IPS-20b (cell line): ENCODE measurements around the gene ATP9B.
"Not testable (repeated sequence)": the region's sequence is repeated elsewhere in the genome, so short reads cannot be mapped to it uniquely, and the experiment has no call there.

Experiments used
- H3K27ac ChIP-seq: one replicate; pipeline ENCODE4 v1.5.1; 2013; ENCODE audit warnings: low read length
- H3K27me3 ChIP-seq: 2 replicates; pipeline ENCODE4 v1.6.1; 2013; ENCODE audit warnings: mild to moderate bottlenecking, low read length, inconsistent platforms; ENCODE audit not compliant: insufficient read depth
- H3K36me3 ChIP-seq: 2 replicates; pipeline ENCODE4 v1.6.1; 2013; ENCODE audit warnings: low read depth, mild to moderate bottlenecking, inconsistent platforms, low read length, moderate library complexity; ENCODE audit not compliant: insufficient read depth
- H3K4me1 ChIP-seq: 2 replicates; pipeline ENCODE4 v1.6.1; 2013; ENCODE audit warnings: mild to moderate bottlenecking, control low read depth, inconsistent platforms, low read length, moderate library complexity; ENCODE audit not compliant: insufficient read depth
- H3K4me3 ChIP-seq: 2 replicates; pipeline ENCODE4 v1.5.1; 2013; ENCODE audit warnings: mild to moderate bottlenecking, low read length, inconsistent platforms
- H3K9ac ChIP-seq: 2 replicates; pipeline ENCODE4 v1.6.1; 2013; ENCODE audit warnings: low read depth, mild to moderate bottlenecking, inconsistent platforms, low read length, moderate library complexity
- H3K9me3 ChIP-seq: 2 replicates; pipeline ENCODE4 v1.6.1; 2013; ENCODE audit warnings: mild to moderate bottlenecking, low read depth, low read length, inconsistent platforms; ENCODE audit not compliant: insufficient read depth

The ATP9B gene

DNA sequence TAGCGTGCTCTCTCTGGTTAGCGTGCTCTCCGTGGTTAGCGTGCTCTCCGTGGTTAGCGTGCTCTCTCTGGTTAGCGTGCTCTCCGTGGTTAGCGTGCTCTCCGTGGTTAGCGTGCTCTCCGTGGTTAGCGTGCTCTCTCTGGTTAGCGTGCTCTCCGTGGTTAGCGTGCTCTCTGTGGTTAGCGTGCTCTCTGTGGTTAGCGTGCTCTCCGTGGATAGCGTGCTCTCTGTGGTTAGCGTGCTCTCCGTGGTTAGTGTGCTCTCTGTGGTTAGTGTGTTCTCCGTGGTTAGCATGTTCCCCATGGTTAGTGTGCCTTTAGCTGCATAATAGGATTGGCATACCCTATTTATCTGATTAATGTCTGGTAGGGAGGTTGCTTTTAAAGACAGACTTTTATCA, 258.7 kb downstream of the ATP9B start:
- H3K9me3 ChIP-seq, H3K9ac ChIP-seq, H3K27ac ChIP-seq, H3K4me3 ChIP-seq, H3K36me3 ChIP-seq, H3K27me3 ChIP-seq, H3K4me1 ChIP-seq: not testable (repeated sequence)

DNA sequence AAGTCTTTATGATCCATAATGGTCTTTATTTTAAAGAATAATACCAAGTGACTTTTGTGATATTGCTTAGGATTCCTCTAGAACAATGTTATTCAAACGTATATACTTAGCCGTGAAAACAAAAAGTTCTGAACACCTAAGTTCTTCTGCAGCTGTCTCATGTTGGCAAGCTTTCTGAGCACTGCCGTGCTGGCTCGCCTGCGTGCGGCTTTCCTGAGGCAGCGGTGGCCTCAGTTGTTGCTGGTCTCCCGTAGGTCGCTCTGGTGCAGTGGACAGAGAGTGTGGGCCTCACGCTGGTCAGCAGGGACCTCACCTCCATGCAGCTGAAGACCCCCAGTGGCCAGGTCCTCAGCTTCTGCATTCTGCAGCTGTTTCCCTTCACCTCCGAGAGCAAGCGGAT, 259.7 kb downstream of the ATP9B start:
- Histone ChIP-seq H3K4me3 (no peak overlapping the region), H3K36me3 (peaks cover 7% of the 10 kb centered on the region), H3K4me1 (peaks cover 5% of the 10 kb centered on the region; the same call in 1 of the 2 replicates), H3K27ac (no peak overlapping the region), H3K9ac (no peak overlapping the region), H3K27me3 (no peaks in the 10 kb centered on the region), H3K9me3 (no peaks in the 10 kb centered on the region)

DNA sequence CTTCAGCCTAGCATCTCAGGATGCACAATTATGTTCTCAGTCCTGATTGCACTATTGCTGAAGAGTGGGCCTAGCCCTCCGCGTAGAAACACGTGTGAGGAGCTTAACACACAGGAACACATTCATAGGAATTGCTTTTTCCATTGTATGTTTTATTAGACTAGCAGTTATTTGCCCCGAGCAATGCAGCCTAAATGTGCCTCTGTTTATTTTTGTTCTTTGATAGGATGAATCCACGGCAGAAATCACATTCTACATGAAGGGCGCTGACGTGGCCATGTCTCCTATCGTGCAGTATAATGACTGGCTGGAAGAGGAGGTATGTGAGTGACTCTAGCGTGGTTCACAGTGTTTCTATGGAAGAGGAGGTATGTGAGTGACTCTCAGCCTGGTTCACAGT, 260.6 kb downstream of the ATP9B start:
- peaks cover 7% of the 10 kb centered on the region for H3K36me3 ChIP-seq
- H3K27ac ChIP-seq = no peak overlapping the region
- no peaks in the 10 kb centered on the region for H3K9me3 ChIP-seq
- H3K9ac ChIP-seq = no peak overlapping the region
- no peaks in the 10 kb centered on the region for H3K27me3 ChIP-seq
- H3K4me3 ChIP-seq = no peak overlapping the region
- peaks cover 5% of the 10 kb centered on the region; the same call in 1 of the 2 replicates for H3K4me1 ChIP-seq

DNA sequence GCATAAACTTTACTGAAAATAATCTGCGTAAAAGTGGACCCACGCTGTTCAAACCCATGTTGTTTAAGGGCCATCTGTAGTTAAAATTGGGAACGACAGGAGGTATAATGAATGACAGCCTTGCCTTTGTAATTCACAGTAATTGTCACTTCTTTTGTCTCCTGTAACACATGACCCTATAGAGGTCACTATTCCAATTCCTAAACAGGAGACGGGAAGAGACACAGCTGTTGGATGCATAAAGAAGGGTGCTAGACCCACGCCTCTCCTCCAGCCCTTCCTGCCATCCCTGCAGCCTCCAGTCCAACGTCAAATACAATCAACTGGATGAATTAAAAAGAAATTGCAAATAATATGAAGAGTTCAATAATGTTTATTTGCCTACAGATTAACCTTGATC, 263.5 kb downstream of the ATP9B start:
- Histone ChIP-seq H3K9me3 (no peaks in the 10 kb centered on the region), H3K27ac (no peak overlapping the region), H3K4me3 (no peak overlapping the region), H3K9ac (no peak overlapping the region), H3K4me1 (peaks cover 5% of the 10 kb centered on the region; the same call in 1 of the 2 replicates), H3K36me3 (peaks cover 7% of the 10 kb centered on the region), H3K27me3 (no peaks in the 10 kb centered on the region)

DNA sequence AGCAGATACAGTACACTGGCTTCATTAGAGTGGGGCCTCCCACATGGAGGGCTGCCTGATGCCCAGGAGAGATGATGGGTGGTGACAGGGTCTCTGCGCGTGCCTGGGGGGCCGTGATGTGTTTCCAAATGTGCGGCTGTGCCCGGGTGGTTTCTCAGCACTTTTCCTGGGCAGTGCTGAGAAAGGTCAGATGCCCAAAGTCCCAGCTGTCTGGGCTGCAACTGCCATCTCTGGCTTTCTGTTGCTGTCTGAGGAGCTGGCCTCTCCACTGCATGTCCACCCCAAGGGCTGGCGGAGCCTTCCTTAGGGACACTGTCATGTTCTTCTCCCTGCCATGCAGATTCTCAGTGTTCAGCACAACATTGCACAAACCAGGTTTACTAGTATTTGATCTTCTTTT, 263.9 kb downstream of the ATP9B start:
- Histone ChIP-seq H3K4me1 (peaks cover 5% of the 10 kb centered on the region; the same call in 1 of the 2 replicates), H3K27ac (no peak overlapping the region), H3K36me3 (peaks cover 7% of the 10 kb centered on the region), H3K9me3 (no peaks in the 10 kb centered on the region), H3K4me3 (no peak overlapping the region), H3K27me3 (no peaks in the 10 kb centered on the region), H3K9ac (no peak overlapping the region)

DNA sequence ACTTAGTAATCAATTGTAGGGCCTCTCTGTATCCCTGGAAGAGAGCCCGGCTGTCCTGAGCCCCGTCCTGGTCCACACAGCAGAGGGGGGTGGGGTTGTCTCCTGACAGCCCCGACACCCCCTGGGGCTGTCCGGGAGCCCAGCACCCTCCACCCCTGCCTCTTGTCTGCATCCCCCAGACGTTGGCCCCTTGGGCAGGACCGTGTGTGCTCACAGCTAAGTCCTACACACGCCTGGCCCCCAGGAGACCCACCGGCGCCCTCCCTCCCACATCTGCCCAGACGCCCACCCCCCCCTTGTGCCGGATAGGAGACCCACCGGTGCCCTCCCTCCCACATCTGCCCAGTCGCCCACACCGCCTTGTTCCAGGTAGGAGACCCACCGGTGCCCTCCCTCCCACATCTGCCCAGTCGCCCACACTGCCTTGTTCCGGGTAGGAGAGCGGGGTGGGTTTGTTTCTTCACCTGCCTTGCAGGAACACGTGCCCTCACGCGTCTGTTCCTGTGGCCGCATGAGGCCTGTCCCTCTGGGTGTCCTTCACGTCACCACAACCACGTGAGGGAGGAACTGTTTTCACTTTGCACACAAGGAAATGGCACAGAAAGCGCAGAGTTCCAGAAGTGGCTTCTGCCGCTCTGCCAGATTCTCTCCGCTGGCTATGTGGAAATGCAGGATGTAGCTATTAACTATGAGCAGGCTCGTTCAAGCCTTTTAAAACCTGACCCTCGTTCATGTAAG, 265.5 kb downstream of the ATP9B start:
- H3K4me1 ChIP-seq = peaks cover 5% of the 10 kb centered on the region; the same call in 1 of the 2 replicates

DNA sequence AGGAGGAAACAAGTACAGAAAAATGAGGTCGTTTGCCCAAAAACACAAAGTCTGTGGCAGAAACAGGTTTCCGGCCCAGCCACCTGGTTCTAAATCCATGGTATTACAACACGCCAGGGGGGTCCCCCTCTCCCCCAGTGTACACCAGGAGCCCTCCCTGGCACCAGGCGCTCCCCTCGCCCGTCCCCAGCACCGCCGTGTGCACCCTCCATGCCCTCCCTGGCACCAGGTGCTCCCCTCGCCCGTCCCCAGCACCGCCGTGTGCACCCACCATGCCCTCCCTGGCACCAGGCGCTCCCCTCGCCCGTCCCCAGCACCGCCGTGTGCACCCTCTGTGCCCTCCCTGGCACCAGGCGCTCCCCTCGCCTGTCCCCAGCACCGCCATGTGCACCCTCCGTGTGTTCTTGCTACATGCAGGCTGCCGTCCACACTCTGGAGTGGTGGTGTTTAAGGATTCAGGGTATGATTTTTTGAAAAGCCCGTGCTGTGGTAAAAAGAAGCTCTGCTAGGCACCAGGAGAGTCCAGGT, 266.7 kb downstream of the ATP9B start:
- Histone ChIP-seq H3K9me3 (no peaks in the 10 kb centered on the region), H3K4me1 (peaks cover 5% of the 10 kb centered on the region; the same call in 1 of the 2 replicates), H3K36me3 (peaks cover 6% of the 10 kb centered on the region)

More for the DNA sequence above, 265.5 kb downstream of the ATP9B start:
- H3K36me3 ChIP-seq = peaks cover 12% of the 10 kb centered on the region
- no peaks in the 10 kb centered on the region for H3K27me3 ChIP-seq
- H3K4me3 ChIP-seq = no peak overlapping the region
- no peak overlapping the region for H3K9ac ChIP-seq
- no peaks in the 10 kb centered on the region for H3K9me3 ChIP-seq
- no peak overlapping the region for H3K27ac ChIP-seq

DNA sequence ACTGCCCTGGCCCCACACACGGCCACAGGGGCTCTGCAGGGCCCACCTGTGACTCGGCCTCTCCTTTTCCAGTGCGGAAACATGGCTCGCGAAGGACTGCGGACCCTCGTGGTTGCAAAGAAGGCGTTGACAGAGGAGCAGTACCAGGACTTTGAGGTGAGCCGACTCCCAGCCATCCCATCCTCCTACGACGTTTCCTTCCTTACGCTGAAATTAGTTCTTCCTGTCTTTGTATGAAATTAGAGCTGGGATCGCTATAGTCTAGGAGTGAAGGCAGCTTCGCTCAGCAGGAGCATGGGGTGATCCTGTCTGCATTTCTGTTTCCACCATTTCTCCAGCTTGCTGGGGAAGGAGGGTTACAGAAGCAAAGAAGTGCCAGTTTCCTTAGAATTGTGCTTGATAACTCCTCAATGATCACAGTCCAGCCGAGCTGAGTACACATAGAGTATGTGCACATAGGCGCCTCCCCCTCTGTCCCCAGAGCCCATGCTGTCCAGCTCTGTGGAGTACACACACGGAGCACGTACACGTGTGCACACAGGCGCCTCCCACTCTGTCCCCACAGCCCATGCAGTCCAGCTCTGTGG, 267.5 kb downstream of the ATP9B start:
- no peaks in the 10 kb centered on the region for H3K9me3 ChIP-seq
- no peak overlapping the region for H3K27ac ChIP-seq
- no peaks in the 10 kb centered on the region for H3K27me3 ChIP-seq
- peaks cover 6% of the 10 kb centered on the region for H3K36me3 ChIP-seq
- H3K4me1 ChIP-seq = peaks cover 5% of the 10 kb centered on the region; the same call in 1 of the 2 replicates
- H3K4me3 ChIP-seq = no peak overlapping the region
- no peak overlapping the region for H3K9ac ChIP-seq

More for the DNA sequence above, 266.7 kb downstream of the ATP9B start:
- Histone ChIP-seq H3K27ac (no peak overlapping the region), H3K27me3 (no peaks in the 10 kb centered on the region), H3K9ac (no peak overlapping the region), H3K4me3 (no peak overlapping the region)

DNA sequence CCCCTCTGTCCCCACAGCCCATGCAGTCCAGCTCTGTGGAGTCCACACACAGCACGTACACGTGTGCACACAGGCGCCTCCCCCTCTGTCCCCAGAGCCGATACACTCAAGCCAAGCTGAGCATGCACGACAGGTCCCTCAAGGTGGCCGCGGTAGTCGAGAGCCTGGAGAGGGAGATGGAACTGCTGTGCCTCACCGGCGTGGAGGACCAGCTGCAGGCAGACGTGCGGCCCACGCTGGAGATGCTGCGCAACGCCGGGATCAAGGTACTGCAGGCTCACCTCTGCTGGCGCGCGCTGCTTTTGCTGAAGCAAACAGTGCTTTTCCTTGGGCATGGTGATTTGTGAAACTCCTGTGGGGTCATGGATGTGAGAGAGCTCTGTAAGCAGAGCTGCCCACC, 268.0 kb downstream of the ATP9B start:
- no peaks in the 10 kb centered on the region for H3K27me3 ChIP-seq
- H3K9me3 ChIP-seq = no peaks in the 10 kb centered on the region
- no peak overlapping the region for H3K27ac ChIP-seq
- H3K4me3 ChIP-seq = no peak overlapping the region
- peaks cover 6% of the 10 kb centered on the region; the same call in 1 of the 2 replicates for H3K36me3 ChIP-seq
- H3K4me1 ChIP-seq = peaks cover 5% of the 10 kb centered on the region; the same call in 1 of the 2 replicates
- no peak overlapping the region for H3K9ac ChIP-seq

DNA sequence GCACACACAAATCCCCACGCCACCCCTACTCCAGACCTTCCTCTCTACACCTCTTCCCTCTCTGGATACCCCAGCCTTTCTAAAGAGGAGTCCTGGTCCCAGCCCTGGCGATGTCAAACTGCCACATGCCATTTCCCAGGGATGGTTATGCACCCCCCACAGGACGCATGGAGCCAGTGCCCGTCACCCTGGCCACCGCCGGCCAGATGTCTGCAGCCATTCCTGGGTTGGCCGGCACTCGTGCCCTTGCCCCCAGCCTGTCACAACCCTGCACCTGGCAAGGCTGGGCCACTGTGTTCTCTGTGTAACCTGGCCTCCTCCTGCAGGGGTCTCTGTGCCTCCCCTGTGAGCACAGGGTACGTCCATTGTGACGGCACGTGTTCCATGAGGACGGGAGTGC, 268.4 kb downstream of the ATP9B start:
- Histone ChIP-seq H3K36me3 (peaks cover 6% of the 10 kb centered on the region; the same call in 1 of the 2 replicates), H3K4me3 (no peak overlapping the region), H3K4me1 (peaks cover 2% of the 10 kb centered on the region; the same call in 1 of the 2 replicates), H3K9me3 (no peaks in the 10 kb centered on the region), H3K27ac (no peak overlapping the region), H3K27me3 (no peaks in the 10 kb centered on the region), H3K9ac (no peak overlapping the region)

DNA sequence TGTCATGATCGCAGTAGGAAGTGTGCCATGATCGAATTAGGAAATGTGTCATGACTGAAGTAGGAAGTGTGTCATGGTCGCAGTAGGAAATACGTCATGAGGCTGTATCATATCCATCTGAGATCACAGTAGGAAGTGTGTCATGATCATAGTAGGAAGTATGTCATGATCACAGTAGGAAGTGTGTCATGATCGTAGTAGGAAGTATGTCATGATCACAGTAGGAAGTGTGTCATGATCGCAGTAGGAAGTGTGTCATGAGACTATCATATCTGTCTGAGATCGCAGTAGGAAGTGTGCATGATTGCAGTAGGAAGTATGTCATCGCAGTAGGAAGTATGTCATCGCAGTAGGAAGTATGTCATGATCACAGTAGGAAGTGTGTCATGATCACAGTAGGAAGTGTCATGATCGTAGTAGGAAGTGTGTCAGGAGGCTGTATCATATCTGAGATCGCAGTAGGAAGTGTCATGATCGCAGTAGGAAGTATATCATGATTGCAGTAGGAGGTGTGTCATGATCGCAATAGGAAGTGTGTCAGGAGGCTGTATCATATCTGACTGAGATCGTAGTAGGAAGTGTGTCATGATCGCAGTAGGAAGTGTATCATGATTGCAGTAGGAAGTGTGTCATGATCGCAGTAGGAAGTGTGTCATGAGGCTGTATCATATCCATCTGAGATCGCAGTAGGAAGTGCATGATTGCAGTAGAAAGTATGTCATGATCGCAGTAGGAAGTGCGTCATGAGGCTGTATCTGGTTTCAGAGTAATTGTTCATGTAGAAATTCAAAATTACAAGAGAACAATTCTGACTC, 270.1 kb downstream of the ATP9B start:
- H3K36me3 ChIP-seq = peaks cover 8% of the 10 kb centered on the region; the same call in 1 of the 2 replicates
- no peaks in the 10 kb centered on the region for H3K4me1 ChIP-seq
- H3K27me3 ChIP-seq = no peaks in the 10 kb centered on the region
- no peaks in the 10 kb centered on the region for H3K9me3 ChIP-seq
- no peak overlapping the region for H3K4me3 ChIP-seq
- no peak overlapping the region for H3K9ac ChIP-seq
- H3K27ac ChIP-seq = no peak overlapping the region
